HepG2 (cell line): ENCODE measurements around the gene PPIA. TPM values are rescaled to one million over a fixed set of nuclear protein-coding genes. Genes with fewer than 3 reads are reported as not detected.

Experiments used
- ARID4A ChIP-seq: sonication (generic); formaldehyde crosslinking; IDR thresholded peaks from 2 replicates; pipeline ENCODE4 v1.5.0; 2020; ENCODE audit warnings: mild to moderate bottlenecking, missing genetic modification reagents, borderline replicate concordance
- DRAP1 ChIP-seq: IDR thresholded peaks from 2 replicates; pipeline ENCODE4 v1.6.1; 2016; ENCODE audit warnings: missing genetic modification reagents, missing compliant biosample characterization
- HNRNPLL ChIP-seq: fragments of 200-400 bp; formaldehyde crosslinking; IDR thresholded peaks from 2 replicates; pipeline ENCODE4 v1.6.1; 2017; ENCODE audit warnings: mild to moderate bottlenecking, low read depth, low read length; ENCODE audit not compliant: poor library complexity, severe bottlenecking
- KLF12 ChIP-seq: sonication (generic); formaldehyde crosslinking; IDR thresholded peaks from 2 replicates; pipeline ENCODE4 v1.4.0; 2020; ENCODE audit warnings: missing genetic modification reagents, borderline replicate concordance
- MLX ChIP-seq: IDR thresholded peaks from 2 replicates; pipeline ENCODE4 v1.6.1; 2016
- NBN ChIP-seq: fragments of 450-650 bp; conservative IDR thresholded peaks from 2 replicates; pipeline ENCODE4 v1.6.1; 2017
- NR2C2 ChIP-seq: sonication (generic); formaldehyde crosslinking; IDR thresholded peaks from 2 replicates; pipeline ENCODE4 v1.4.0; 2020; ENCODE audit warnings: missing genetic modification reagents, mild to moderate bottlenecking, moderate library complexity, borderline replicate concordance
- POLR2G ChIP-seq: fragments of 200-400 bp; formaldehyde crosslinking; IDR thresholded peaks from 2 replicates; pipeline ENCODE4 v1.6.1; 2018; ENCODE audit warnings: mild to moderate bottlenecking, low read depth, low read length, moderate library complexity
- SALL2 ChIP-seq: sonication (generic); formaldehyde crosslinking; IDR thresholded peaks from 2 replicates; pipeline ENCODE4 v1.8.1; 2023; ENCODE audit warnings: mild to moderate bottlenecking, missing genetic modification reagents, inconsistent platforms
- SP1 ChIP-seq, 2 experiments: fragments of 450-650 bp in 1 of 2; sonication (generic) in 1 of 2; formaldehyde crosslinking in 1 of 2; IDR thresholded peaks; 2 replicates each; pipeline versions ENCODE4 v1.4.0 to v1.6.1; 2016 to 2020; ENCODE audit warnings: missing genetic modification reagents in 1 of 2
- U2AF1 ChIP-seq: fragments of 200-400 bp; formaldehyde crosslinking; optimal IDR thresholded peaks from 2 replicates; pipeline ENCODE3; 2017; ENCODE audit warnings: mild to moderate bottlenecking, low read depth, low read length
- XBP1 ChIP-seq: sonication (generic); formaldehyde crosslinking; IDR thresholded peaks from 2 replicates; pipeline ENCODE4 v1.5.0; 2020; ENCODE audit warnings: missing genetic modification reagents
- YEATS4 ChIP-seq: sonication (generic); formaldehyde crosslinking; IDR thresholded peaks from 2 replicates; pipeline ENCODE4 v1.4.0; 2020; ENCODE audit warnings: missing genetic modification reagents, borderline replicate concordance
- ZFP90 ChIP-seq: sonication (generic); formaldehyde crosslinking; IDR thresholded peaks from 2 replicates; pipeline ENCODE4 v1.8.0; 2022; ENCODE audit warnings: missing genetic modification reagents, mild to moderate bottlenecking, inconsistent platforms, borderline replicate concordance
- ZFX ChIP-seq: sonication (generic); formaldehyde crosslinking; IDR thresholded peaks from 2 replicates; pipeline ENCODE4 v1.4.0; 2020; ENCODE audit warnings: mild to moderate bottlenecking, low read depth, missing genetic modification reagents, moderate library complexity
- ZFY ChIP-seq: sonication (generic); formaldehyde crosslinking; IDR thresholded peaks from 2 replicates; pipeline ENCODE4 v1.4.0; 2020; ENCODE audit warnings: missing genetic modification reagents
- ZNF235 ChIP-seq: sonication (generic); formaldehyde crosslinking; IDR thresholded peaks from 2 replicates; pipeline ENCODE4 v1.8.1; 2023; ENCODE audit warnings: mild to moderate bottlenecking, missing genetic modification reagents, borderline replicate concordance
- ZNF768 ChIP-seq: sonication (generic); formaldehyde crosslinking; IDR thresholded peaks from 2 replicates; pipeline ENCODE4 v1.4.0; 2020; ENCODE audit warnings: missing genetic modification reagents
- polyA plus RNA-seq, 8 experiments: library from polyadenylated mRNA; depleted of rRNA in 3 of 8; stranded (reverse) in 7 of 8; unstranded in 1 of 8; fragments of >200 nt; fragmentation: Illumina TruSeq in 4 of 8; extraction: Trizol in 4 of 8; gene quantifications; 2 replicates each; pipeline versions ENCODE4 v1.2.1 to v1.2.3, GENCODE V29; 2011 to 2016; ENCODE audit warnings: low read depth in 4 of 8, missing spikeins in 1 of 8, mixed read lengths in 1 of 8; ENCODE audit not compliant: insufficient read depth in 1 of 8
- total RNA-seq, 5 experiments: library from RNA; depleted of rRNA; stranded (reverse); fragments of >200 nt; fragmentation: Illumina TruSeq; extraction: Trizol; gene quantifications; 2 replicates each; pipeline ENCODE4 v1.2.3, GENCODE V29; 2016; ENCODE audit warnings: low read depth in 1 of 5
- TF ChIP-seq, protein P1 (sequence below): sonication (generic); formaldehyde crosslinking; IDR thresholded peaks from 2 replicates; pipeline ENCODE4 v1.4.0; 2020; ENCODE audit warnings: missing genetic modification reagents
- TF ChIP-seq, protein P2 (sequence below): IDR thresholded peaks from 2 replicates; pipeline ENCODE4 v1.6.1; 2012; ENCODE audit warnings: inconsistent platforms
- TF ChIP-seq, protein P3 (sequence below): sonication (generic); formaldehyde crosslinking; IDR thresholded peaks from 2 replicates; pipeline ENCODE4 v1.4.0; 2020; ENCODE audit warnings: mild to moderate bottlenecking, missing genetic modification reagents

The PPIA gene
- total and polyA plus RNA-seq, 2 of the 13 experiments (the other 11 are each of a cell fraction or from before 2014, with no cell fraction given), result 2,268 to 3,010 TPM

DNA sequence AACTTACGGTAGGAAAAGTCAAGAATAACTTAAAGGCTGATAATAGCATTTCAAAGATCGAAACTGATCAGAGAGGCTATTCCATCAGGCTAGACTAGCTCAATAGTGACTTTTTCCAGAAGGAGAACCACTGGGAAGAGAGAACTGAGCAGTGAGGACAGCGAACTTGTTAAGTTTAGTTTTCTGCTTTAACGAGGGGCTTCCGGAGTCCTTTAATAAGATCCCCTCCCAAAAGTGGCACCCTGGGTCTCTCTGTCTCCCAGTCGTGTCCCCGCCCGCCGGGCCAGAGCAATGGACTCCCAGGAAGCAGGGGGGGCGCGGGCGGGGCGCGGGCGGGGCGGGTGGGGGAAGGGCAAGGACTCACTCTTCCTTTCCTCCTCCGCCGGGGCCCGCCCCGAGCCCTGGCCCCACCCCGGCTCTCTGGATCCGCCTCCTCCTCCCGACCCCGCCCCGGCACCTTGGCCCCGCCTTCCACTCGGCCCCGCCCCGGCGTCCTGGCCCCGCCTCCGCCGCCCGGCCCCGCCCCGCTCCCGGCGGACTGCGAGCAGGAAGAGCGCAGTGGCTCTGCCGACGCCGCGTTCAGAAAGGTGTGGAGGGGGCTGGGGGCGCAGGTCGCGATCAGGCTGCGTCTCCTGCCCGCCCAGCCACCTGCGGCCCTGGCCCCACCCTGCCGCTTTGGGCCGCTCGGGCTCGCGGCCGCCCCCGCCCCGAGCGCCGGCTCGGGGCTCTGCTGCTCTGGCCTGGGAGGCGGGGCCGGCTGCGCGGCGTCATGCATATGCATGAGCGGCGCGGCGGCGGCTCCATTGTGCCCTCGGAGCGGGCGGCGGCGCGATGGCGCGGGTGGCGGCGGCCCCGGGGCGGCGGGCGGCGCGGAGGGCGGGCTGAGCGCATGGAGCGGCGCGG is 48.2 kb upstream of the PPIA start, which contains the start of gene ZMIZ2 (continued):
- TF ChIP-seq NR2C2 (CRISPR knock-in tag) (0 out of 2 replicates have a peak, but pooled peaks have one; percentile 23), ZFX (CRISPR knock-in tag) (peak; percentile 59), KLF12 (CRISPR knock-in tag) (0 out of 2 replicates have a peak, but pooled peaks have one; percentile 39), SP1 (IDR thresholded peaks at IDR 0.05) (no peak), SP1 (CRISPR knock-in tag; IDR thresholded peaks at IDR 0.05) (peak; percentile 76), ZNF768 (CRISPR knock-in tag) (peak; percentile 16; the same call in 1 of the 2 replicates), YEATS4 (peak; percentile 73), ARID4A (CRISPR knock-in tag) (0 out of 2 replicates have a peak, but pooled peaks have one; percentile 25), DRAP1 (no peak), ZNF235 (CRISPR knock-in tag) (0 out of 2 replicates have a peak, but pooled peaks have one; percentile 41), ZFY (CRISPR knock-in tag) (peak; percentile 68), ZFP90 (0 out of 2 replicates have a peak, but pooled peaks have one; percentile 31), U2AF1 (no peak), MLX (no peak), SALL2 (CRISPR knock-in tag) (peak; percentile 33; the same call in 1 of the 2 replicates), POLR2G (peak; percentile 74), NBN (no peak), HNRNPLL (peak; percentile 18), XBP1 (CRISPR knock-in tag) (no peak)
- TF ChIP-seq, protein P1, sequence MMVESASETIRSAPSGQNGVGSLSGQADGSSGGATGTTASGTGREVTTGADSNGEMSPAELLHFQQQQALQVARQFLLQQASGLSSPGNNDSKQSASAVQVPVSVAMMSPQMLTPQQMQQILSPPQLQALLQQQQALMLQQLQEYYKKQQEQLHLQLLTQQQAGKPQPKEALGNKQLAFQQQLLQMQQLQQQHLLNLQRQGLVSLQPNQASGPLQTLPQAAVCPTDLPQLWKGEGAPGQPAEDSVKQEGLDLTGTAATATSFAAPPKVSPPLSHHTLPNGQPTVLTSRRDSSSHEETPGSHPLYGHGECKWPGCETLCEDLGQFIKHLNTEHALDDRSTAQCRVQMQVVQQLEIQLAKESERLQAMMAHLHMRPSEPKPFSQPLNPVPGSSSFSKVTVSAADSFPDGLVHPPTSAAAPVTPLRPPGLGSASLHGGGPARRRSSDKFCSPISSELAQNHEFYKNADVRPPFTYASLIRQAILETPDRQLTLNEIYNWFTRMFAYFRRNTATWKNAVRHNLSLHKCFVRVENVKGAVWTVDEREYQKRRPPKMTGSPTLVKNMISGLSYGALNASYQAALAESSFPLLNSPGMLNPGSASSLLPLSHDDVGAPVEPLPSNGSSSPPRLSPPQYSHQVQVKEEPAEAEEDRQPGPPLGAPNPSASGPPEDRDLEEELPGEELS (CRISPR knock-in tag), result no peak
- TF ChIP-seq, protein P2, sequence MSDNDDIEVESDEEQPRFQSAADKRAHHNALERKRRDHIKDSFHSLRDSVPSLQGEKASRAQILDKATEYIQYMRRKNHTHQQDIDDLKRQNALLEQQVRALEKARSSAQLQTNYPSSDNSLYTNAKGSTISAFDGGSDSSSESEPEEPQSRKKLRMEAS, result peak; percentile 52
- TF ChIP-seq, protein P3, sequence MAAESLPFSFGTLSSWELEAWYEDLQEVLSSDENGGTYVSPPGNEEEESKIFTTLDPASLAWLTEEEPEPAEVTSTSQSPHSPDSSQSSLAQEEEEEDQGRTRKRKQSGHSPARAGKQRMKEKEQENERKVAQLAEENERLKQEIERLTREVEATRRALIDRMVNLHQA, result no peak
